HepG2 (cell line): ENCODE results near the gene RPS27L.

Experiments used
- FLYWCH1 ChIP-seq: sonication (generic); formaldehyde crosslinking; IDR thresholded peaks from 2 replicates; pipeline ENCODE4 v1.8.1; 2023; ENCODE audit warnings: mild to moderate bottlenecking, missing genetic modification reagents
- NR1H2 ChIP-seq: sonication (generic); formaldehyde crosslinking; IDR thresholded peaks from 2 replicates; pipeline ENCODE4 v1.8.1; 2022; ENCODE audit warnings: low read depth, missing genetic modification reagents, borderline replicate concordance
- TF ChIP-seq, protein P1 (sequence below): sonication (generic); formaldehyde crosslinking; IDR thresholded peaks from 2 replicates; pipeline ENCODE4 v1.4.0; 2020; ENCODE audit warnings: missing genetic modification reagents, mild to moderate bottlenecking, borderline replicate concordance

GRCh38 chr15:63194302-63194701 is 37.0 kb upstream of the RPS27L start:
- no peak for TF ChIP-seq FLYWCH1 (CRISPR knock-in tag)
- TF ChIP-seq, protein P1, sequence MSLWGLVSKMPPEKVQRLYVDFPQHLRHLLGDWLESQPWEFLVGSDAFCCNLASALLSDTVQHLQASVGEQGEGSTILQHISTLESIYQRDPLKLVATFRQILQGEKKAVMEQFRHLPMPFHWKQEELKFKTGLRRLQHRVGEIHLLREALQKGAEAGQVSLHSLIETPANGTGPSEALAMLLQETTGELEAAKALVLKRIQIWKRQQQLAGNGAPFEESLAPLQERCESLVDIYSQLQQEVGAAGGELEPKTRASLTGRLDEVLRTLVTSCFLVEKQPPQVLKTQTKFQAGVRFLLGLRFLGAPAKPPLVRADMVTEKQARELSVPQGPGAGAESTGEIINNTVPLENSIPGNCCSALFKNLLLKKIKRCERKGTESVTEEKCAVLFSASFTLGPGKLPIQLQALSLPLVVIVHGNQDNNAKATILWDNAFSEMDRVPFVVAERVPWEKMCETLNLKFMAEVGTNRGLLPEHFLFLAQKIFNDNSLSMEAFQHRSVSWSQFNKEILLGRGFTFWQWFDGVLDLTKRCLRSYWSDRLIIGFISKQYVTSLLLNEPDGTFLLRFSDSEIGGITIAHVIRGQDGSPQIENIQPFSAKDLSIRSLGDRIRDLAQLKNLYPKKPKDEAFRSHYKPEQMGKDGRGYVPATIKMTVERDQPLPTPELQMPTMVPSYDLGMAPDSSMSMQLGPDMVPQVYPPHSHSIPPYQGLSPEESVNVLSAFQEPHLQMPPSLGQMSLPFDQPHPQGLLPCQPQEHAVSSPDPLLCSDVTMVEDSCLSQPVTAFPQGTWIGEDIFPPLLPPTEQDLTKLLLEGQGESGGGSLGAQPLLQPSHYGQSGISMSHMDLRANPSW: no peak
- TF ChIP-seq NR1H2: no peak
